ENCODE data around the gene COL9A2.
A peak's percentile ranks its signal among the peaks of the same experiment; 100 is the strongest.

COL9A2 gene

DNA sequence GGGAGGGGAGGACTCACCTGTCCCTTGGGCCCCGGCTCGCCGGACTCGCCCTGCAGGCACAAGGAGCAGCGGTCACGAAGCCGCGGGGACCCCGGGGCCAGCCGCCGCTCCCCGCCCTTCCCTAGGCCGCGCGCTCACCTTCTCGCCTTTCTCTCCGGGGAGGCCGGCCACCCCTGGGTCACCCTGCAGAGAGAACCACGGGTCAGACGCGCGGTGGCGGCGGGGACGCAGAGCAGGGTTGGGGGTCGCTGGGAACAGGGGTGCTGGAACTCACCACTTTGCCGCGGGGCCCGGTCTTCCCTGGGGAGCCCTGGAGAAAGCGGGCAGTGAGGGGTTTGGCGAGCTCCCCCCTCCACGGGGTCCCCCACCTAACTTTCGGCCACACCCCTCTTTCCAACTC, 13.3 kb downstream of the COL9A2 start:
- H3K4me3 Mint-ChIP-seq: no peak overlapping the region
- no peaks in the 10 kb centered on the region for H3K27me3 Mint-ChIP-seq (ENCODE audit: low read depth)
- no peak for DNase-seq (ENCODE audit: low spot score)
- H3K36me3 Mint-ChIP-seq (ENCODE audit: low read depth): no peaks in the 10 kb centered on the region
- H3K9me3 Mint-ChIP-seq: no peaks in the 10 kb centered on the region
- no peak overlapping the region for H3K27ac Mint-ChIP-seq
- H3K4me1 Mint-ChIP-seq (ENCODE audit: low read depth): no peaks in the 10 kb centered on the region

DNA sequence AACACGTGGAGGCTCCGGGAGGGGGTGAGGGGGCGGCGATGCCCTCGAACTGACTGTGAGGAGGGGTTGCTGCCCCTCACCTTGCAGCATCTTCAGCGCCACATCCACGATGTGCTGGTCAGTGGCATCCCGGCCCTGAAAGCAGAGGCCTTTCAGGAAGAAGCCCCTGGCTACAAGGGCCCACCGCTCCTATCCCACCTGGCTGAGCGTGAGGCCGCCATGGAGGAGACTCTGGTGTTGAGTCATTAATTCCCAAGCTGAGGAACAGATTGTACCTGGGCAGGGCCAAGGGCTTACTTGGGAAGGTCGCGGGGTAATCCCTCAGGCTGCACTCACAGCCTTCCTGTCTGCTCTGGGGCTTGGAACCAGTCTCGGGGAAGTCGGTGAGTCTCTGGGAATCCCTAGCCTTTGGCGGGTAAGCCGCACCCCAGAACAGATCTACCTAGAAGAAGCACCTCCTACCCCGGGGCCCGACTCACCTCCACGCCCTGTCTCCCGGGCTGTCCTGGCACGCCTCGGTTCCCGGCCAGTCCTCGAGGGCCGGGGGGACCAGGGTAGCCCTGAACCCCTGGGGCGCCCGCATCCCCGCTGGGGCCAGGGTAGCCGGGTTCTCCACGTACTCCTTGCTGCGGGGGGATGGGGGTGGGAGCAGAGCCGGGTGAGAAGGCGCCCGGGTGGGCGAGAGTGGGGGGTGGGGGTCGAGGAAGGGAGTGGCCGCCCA, 13.9 kb downstream of the COL9A2 start:
- no peak overlapping the region for H3K4me3 Mint-ChIP-seq
- H3K4me1 Mint-ChIP-seq (ENCODE audit: low read depth): no peaks in the 10 kb centered on the region
- no peaks in the 10 kb centered on the region for H3K9me3 Mint-ChIP-seq

DNA sequence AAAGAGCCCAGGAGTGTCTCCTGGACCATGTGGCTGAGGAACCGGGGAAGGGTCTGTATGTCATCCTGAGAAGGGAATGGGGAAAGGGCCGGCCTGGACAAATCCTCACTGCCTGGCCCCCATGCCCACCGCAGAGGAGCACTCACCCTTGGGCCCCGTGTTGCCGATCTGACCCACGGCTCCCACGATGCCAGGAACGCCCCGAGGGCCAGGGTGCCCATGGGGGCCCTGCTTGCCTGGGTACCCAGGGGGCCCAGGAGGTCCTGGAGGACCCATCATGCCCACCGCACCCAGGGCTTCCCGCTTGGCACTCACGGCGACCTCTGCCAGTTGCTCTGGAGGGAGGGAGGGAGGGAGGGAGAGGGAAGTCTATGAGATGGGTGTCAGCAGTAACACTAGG, 14.6 kb downstream of the COL9A2 start:
- H3K4me3 Mint-ChIP-seq: no peak overlapping the region
- no peaks in the 10 kb centered on the region for H3K27me3 Mint-ChIP-seq (ENCODE audit: low read depth)
- no peak overlapping the region for H3K27ac Mint-ChIP-seq
- H3K9me3 Mint-ChIP-seq: no peaks in the 10 kb centered on the region
- H3K4me1 Mint-ChIP-seq (ENCODE audit: low read depth): no peaks in the 10 kb centered on the region
- no peak for DNase-seq (ENCODE audit: low spot score)
- no peaks in the 10 kb centered on the region for H3K36me3 Mint-ChIP-seq (ENCODE audit: low read depth)

More for the DNA sequence above, 13.9 kb downstream of the COL9A2 start:
- Mint-ChIP-seq H3K36me3 (ENCODE audit: low read depth) (no peaks in the 10 kb centered on the region), H3K27ac (no peak overlapping the region), H3K27me3 (ENCODE audit: low read depth) (no peaks in the 10 kb centered on the region)
- no peak for DNase-seq (ENCODE audit: low spot score)

DNA sequence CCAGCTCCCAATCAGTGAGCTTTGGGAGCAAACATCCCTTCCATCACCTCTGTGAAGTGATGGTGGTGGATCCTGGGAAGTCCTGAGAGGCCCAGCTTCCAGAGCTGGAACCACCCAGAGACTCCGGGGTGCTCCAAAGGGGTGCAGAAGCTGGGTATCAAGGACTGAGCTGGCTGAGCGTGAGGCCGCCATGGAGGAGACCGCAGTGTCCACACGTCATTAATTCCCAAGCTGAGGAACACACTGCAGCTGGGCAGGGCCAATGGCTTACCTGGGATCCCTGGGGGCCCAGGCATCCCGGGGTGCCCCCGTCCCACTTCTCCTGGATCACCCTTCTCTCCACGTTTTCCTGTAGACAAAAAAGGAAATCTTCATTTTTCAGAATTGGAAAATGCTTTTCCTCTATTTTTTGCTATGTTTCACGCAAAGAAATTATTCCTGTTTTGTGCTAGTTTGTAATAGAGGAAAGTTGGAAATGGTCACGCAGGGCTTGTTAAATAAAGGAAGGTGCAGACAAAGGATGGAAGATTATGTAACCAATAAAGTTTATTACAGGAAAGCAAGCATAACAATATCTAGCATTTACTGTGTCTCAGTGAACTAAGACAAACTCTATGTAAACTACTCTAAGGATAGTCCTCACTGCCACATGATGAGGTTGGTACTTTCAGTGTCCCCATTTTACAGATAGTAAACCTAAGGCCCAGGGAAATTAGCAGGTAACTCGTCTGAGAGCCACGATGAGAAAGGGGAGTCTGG, 15.4 kb downstream of the COL9A2 start:
- Mint-ChIP-seq H3K4me3 (no peak overlapping the region), H3K27ac (no peak overlapping the region), H3K36me3 (ENCODE audit: low read depth) (no peaks in the 10 kb centered on the region), H3K9me3 (no peaks in the 10 kb centered on the region), H3K27me3 (ENCODE audit: low read depth) (no peaks in the 10 kb centered on the region), H3K4me1 (ENCODE audit: low read depth) (no peaks in the 10 kb centered on the region)
- DNase-seq (ENCODE audit: low spot score): no peak

DNA sequence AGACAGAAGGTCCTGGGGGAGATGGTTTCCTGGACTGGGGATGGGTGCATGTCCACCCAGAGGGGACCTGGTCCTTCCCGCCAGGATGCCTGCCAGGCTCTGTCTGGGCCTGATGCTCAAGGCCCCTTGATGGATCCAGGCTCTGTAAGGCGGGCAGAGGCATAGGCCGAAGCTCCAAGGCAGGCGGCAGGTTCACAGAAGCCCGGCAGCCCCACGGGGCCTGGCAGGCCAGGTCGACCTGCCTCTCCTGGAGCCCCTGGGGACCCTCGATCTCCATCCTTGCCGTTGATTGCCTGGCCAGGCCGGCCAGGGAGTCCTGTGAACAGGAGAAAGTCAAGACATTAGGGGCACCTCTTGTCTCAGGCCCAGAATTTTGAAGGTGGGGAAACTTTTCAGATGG, 16.0 kb downstream of the COL9A2 start:
- Mint-ChIP-seq H3K9me3 (no peaks in the 10 kb centered on the region), H3K36me3 (ENCODE audit: low read depth) (no peaks in the 10 kb centered on the region), H3K4me3 (no peak overlapping the region), H3K4me1 (ENCODE audit: low read depth) (no peaks in the 10 kb centered on the region), H3K27me3 (ENCODE audit: low read depth) (no peaks in the 10 kb centered on the region), H3K27ac (no peak overlapping the region)
- DNase-seq (ENCODE audit: low spot score): no peak

DNA sequence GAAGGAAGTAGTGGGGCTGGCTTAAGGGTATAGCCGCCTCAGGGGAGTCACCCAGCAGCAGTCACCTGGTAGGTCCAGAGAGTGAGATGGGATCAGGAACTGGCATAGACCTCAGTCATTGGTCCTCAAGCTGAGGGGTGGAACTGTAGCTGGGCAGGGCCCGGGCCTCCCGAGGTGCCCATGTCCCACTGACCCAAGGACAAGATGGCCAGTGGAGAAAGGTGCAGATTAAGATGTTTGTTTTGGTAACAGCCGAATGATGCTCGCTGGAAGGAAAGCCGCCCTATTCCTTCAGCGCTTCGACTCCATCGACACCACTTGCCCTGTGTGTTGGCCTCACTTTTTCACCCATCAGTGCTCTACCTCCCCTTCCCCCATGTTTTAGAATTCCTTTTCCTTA, 16.4 kb downstream of the COL9A2 start:
- no peak overlapping the region for H3K27ac Mint-ChIP-seq
- H3K27me3 Mint-ChIP-seq (ENCODE audit: low read depth): no peaks in the 10 kb centered on the region
- no peak overlapping the region for H3K4me3 Mint-ChIP-seq
- H3K4me1 Mint-ChIP-seq (ENCODE audit: low read depth): no peaks in the 10 kb centered on the region
- no peaks in the 10 kb centered on the region for H3K36me3 Mint-ChIP-seq (ENCODE audit: low read depth)
- DNase-seq (ENCODE audit: low spot score): no peak
- H3K9me3 Mint-ChIP-seq: no peaks in the 10 kb centered on the region

DNA sequence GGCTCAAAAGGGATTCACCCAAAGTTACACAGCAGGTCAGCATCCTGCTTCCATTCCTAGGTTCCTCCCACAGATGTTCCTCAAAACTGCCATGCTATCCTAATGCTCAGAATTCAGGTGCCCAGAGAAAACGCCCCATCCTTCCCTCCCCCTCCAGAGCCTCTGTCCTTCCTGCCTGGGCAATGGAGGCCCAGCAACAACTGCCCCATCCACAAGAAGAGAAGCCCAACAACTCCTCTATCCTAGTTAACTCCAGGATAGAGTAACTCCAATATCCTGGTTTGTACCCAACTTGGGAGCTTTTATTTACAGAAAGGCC, 16.9 kb downstream of the COL9A2 start:
- Mint-ChIP-seq H3K27ac (no peak overlapping the region), H3K27me3 (ENCODE audit: low read depth) (no peaks in the 10 kb centered on the region), H3K4me1 (ENCODE audit: low read depth) (no peaks in the 10 kb centered on the region), H3K9me3 (no peaks in the 10 kb centered on the region), H3K36me3 (ENCODE audit: low read depth) (no peaks in the 10 kb centered on the region), H3K4me3 (no peak overlapping the region)
- DNase-seq (ENCODE audit: low spot score): no peak

DNA sequence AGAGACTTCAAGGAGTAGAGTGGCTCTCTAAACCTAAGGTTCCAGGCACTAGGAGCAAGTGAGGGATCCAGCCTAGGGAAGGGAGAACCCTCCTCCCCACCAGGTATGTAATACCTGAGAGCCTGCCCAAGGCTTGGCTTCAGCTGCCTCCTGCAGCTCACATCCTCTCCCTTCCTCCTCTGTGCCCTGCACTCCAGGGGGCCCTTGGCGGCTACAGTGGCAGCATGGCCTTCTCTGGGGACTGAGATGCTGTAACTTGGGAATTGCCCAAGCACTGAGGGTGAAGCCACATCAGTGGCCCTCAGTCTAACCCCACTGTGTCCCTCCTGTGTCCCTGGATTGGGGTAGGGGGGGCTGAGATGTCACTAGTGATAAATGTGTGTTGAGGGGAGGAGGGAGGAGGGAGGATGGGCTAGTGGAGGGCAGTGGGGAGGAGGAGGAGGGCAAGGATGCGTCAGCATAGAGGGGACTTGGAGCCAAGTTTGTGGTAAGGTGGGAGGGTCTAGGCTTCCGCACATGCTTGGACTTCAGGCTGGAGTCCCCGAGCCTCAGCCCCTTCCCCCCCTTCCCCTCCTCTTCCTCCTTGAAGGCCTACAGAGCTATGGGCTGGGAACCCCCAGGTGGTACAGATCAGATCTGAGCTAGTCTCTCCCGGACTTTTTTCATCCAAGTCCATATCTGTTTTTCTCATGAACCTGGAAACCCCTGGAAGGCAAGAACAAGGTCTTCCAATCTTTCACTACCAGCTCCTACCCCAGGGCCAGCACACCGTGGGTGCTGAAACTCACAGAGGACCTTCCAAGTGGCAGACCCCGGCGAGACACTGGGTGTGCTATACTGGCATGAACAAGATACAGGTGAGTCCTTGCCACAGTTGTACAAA, 17.5 kb downstream of the COL9A2 start:
- Mint-ChIP-seq H3K27me3 (ENCODE audit: low read depth) (no peaks in the 10 kb centered on the region), H3K36me3 (ENCODE audit: low read depth) (no peaks in the 10 kb centered on the region), H3K9me3 (no peaks in the 10 kb centered on the region), H3K27ac (no peak overlapping the region), H3K4me1 (ENCODE audit: low read depth) (no peaks in the 10 kb centered on the region), H3K4me3 (no peak overlapping the region)
- no peak for DNase-seq (ENCODE audit: low spot score)

DNA sequence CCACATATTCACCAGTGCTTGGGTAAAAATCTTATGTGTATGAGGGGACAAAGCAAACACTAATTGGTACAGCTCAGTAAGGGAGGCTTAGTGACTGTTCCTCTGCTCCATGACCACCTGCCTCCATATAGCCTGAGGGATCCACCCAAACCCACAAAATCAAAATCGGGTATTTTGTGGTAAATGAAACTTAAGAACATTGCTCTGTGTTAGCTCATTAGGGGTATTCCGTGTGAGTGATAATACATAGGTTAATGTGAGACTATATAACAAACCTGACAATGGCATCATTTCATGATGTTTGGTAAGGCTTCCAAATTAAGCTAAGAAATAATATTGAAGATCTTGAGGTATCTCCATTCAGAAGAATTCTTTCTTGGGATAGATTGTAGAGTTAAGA, 25.8 kb downstream of the COL9A2 start:
- H3K4me3 Mint-ChIP-seq: no peak overlapping the region
- peaks cover 9% of the 10 kb centered on the region for H3K4me1 Mint-ChIP-seq (ENCODE audit: low read depth)
- DNase-seq (ENCODE audit: low spot score): no peak
- H3K27ac Mint-ChIP-seq: no peak overlapping the region
- peaks cover 41% of the 10 kb centered on the region for H3K36me3 Mint-ChIP-seq (ENCODE audit: low read depth)
- H3K27me3 Mint-ChIP-seq (ENCODE audit: low read depth): no peaks in the 10 kb centered on the region
- no peaks in the 10 kb centered on the region for H3K9me3 Mint-ChIP-seq

DNA sequence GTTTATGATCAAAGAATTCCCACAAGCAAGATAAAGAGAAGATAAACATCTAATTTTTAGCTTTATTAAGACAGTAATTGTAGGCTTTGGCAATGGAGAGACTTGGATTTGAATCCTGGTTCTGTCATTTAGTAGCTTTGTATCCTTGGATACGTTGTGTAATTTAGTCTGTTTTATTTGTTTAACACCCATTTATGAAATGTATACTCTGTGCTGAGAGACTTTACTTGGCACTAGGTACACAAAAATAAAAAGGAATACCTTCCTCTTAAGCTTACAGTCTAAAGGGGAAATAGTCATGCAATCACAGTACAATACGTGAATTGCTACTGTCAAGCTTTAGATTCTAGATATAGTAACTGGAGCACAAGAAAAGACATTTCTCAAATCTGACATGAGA, 35.2 kb downstream of the COL9A2 start:
- H3K36me3 Mint-ChIP-seq (ENCODE audit: low read depth): peaks cover 18% of the 10 kb centered on the region
- H3K27me3 Mint-ChIP-seq (ENCODE audit: low read depth): no peaks in the 10 kb centered on the region
- DNase-seq (ENCODE audit: low spot score): no peak
- no peaks in the 10 kb centered on the region for H3K9me3 Mint-ChIP-seq
- H3K4me1 Mint-ChIP-seq (ENCODE audit: low read depth): peaks cover 4% of the 10 kb centered on the region
- H3K4me3 Mint-ChIP-seq: no peak overlapping the region
- H3K27ac Mint-ChIP-seq: peak overlapping the region; percentile 50

- Mint-ChIP-seq H3K9me3 (no peaks in the 10 kb centered on the region), H3K4me1 (ENCODE audit: low read depth) (peaks cover 3% of the 10 kb centered on the region), H3K27me3 (ENCODE audit: low read depth) (no peaks in the 10 kb centered on the region), H3K4me3 (no peak overlapping the region), H3K36me3 (ENCODE audit: low read depth) (peaks cover 36% of the 10 kb centered on the region), H3K27ac (no peak overlapping the region)
- no peak for DNase-seq (ENCODE audit: low spot score)
Measured at GRCh38 chr1:40276122-40276521, 41.0 kb downstream of the COL9A2 start.

DNA sequence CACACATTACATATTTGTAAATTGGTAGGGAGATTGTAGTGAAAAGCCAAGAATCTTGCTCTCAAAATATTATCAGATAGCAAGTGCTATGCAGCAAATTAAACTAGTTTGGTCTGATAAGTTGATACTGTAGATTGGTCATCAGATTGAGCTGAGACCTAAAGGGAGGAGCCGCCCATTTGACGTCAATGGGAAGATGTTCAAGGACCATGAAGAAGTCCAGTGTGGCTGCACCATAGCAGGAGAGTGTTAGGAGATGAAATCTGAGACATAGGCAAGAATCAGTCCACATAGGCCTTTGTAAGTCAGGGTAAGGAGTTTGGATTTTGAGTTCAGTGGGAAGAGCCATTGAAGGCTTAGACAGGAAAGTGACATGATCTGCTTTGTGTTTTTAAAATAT, 42.8 kb downstream of the COL9A2 start:
- no peak overlapping the region for H3K4me3 Mint-ChIP-seq
- no peak overlapping the region for H3K27ac Mint-ChIP-seq
- peaks cover 9% of the 10 kb centered on the region for H3K4me1 Mint-ChIP-seq (ENCODE audit: low read depth)
- DNase-seq (ENCODE audit: low spot score): no peak
- H3K36me3 Mint-ChIP-seq (ENCODE audit: low read depth): peaks cover 42% of the 10 kb centered on the region
- H3K9me3 Mint-ChIP-seq: no peaks in the 10 kb centered on the region
- no peaks in the 10 kb centered on the region for H3K27me3 Mint-ChIP-seq (ENCODE audit: low read depth)

DNA sequence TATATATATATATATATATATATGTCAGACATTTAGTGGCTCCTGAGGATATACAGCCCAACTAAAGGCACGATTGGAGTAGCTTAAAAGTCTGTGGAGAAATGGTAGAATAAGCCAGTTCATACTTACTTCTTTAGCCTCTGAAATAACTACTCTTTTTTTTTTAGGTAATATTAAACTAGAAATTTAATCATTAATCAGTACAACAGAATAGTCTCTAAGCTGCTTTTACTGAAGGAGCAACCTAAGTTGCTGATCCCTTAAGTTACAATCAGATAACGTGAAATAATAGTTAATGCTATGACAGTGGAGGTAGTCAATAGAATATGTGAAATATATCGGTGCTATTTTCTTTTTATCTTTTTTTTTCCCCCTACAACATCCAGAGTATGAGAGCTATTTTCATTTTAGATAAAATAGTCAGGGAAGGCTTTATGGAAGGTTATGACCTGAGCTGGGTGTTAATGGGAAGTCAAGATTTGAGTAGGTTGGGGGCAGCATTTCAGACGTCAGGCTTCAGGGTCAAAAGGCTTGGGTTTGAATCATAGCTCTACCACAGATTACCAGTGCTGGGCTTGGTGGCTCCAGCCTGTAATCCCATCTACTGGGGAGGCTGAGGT, 43.4 kb downstream of the COL9A2 start:
- Mint-ChIP-seq H3K27me3 (ENCODE audit: low read depth) (no peaks in the 10 kb centered on the region), H3K36me3 (ENCODE audit: low read depth) (peaks cover 41% of the 10 kb centered on the region), H3K4me1 (ENCODE audit: low read depth) (peaks cover 9% of the 10 kb centered on the region), H3K4me3 (no peak overlapping the region), H3K9me3 (no peaks in the 10 kb centered on the region), H3K27ac (no peak overlapping the region)
- DNase-seq (ENCODE audit: low spot score): no peak
